ENCODE data around the gene NUDT16L1. TPM values are rescaled to one million over a fixed set of nuclear protein-coding genes. Genes with fewer than 3 reads are reported as not detected.

NUDT16L1 gene
- total and polyA plus RNA-seq, 2 of the 8 experiments (the other 6 are each of a cell fraction or from before 2014, with no cell fraction given), result 34.8 to 77.3 TPM

DNA sequence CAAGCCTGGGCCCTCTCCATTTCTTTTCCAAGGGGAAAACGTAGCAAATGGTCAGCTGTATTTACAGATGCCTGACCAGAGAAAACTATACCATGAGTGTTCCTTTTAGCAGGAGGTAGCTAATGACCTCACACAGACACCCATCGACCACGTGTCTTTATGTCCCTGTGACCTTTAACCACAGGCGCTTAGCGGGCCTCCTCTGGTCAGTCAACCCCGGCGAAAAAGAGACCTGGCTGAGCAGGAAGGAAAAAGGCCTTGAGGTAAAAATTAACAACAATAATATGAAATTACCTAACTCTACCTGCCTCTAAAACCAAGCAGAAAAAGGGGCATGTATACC lies 9.1 kb downstream of the NUDT16L1 start:
- Histone ChIP-seq H3K79me2 (ENCODE audit: control insufficient read depth in 1 of 2, insufficient read depth in 2 of 2, low read length in 2 of 2) (no peaks in the 10 kb centered on the region), H3K4ac (replicated peaks; ENCODE audit: insufficient read length, low read depth, low read length) (no peak overlapping the region), H4K91ac (replicated peaks; ENCODE audit: insufficient read length, low read length) (no peak overlapping the region), H3K4me1 (replicated peaks in 1 of 4; ENCODE audit: control insufficient read depth in 3 of 4, insufficient read depth in 4 of 4, low read length in 3 of 4) (no peaks in the 10 kb centered on the region), H2BK120ac (replicated peaks; ENCODE audit: low read depth, low read length) (no peak overlapping the region), H2AFZ (ENCODE audit: low read length) (no peak overlapping the region), H3K56ac (replicated peaks; ENCODE audit: insufficient read length, low read depth, low read length) (no peak overlapping the region), H3K23ac (ENCODE audit: insufficient read length) (no peak overlapping the region), H3K27me3 (replicated peaks in 1 of 4; ENCODE audit: control insufficient read depth in 3 of 4, extremely low read depth in 1 of 4, insufficient read depth in 3 of 4, low read length in 3 of 4) (no peaks in the 10 kb centered on the region), H3K18ac (ENCODE audit: extremely low read depth, low read length) (no peak overlapping the region), H3K23me2 (ENCODE audit: low read depth, low read length) (no peaks in the 10 kb centered on the region), H4K5ac (ENCODE audit: insufficient read length, low read depth, low read length) (no peak overlapping the region), H3K14ac (ENCODE audit: insufficient read length) (no peak overlapping the region), H3K27ac (ENCODE audit: low read depth, low read length) (no peak overlapping the region), H2BK15ac (ENCODE audit: low read length) (no peak overlapping the region), H2BK20ac (ENCODE audit: low read length) (no peak overlapping the region), H2AK5ac (ENCODE audit: low read depth, low read length) (no peak overlapping the region), H4K8ac (ENCODE audit: extremely low read depth, insufficient read depth, low read length) (no peak overlapping the region), H3K79me1 (ENCODE audit: low read depth, low read length) (no peaks in the 10 kb centered on the region; the same call in 1 of the 2 replicates), H3K36me3 (ENCODE audit: control insufficient read depth in 2 of 4, insufficient read depth in 4 of 4, low read length in 3 of 4) (peaks cover 12 to 39% (median 36%) of the 10 kb centered on the region in 4 experiments), H3K4me2 (ENCODE audit: insufficient read depth in 1 of 2, low read depth in 2 of 2, low read length in 2 of 2) (no peak overlapping the region), H2BK5ac (ENCODE audit: low read depth, low read length) (no peak overlapping the region), H4K20me1 (replicated peaks in 1 of 2; ENCODE audit: control insufficient read depth in 1 of 2, insufficient read depth in 2 of 2, low read length in 2 of 2) (peaks cover 0 to 20% of the 10 kb centered on the region in 2 experiments), H2BK12ac (ENCODE audit: low read depth, low read length) (no peak overlapping the region), H3K4me3 (ENCODE audit: extremely low read depth in 1 of 4, insufficient read depth in 2 of 4, low read depth in 3 of 4, low read length in 4 of 4) (no peak overlapping the region), H3K9me3 (ENCODE audit: insufficient read depth in 2 of 2, low read depth in 1 of 2, low read length in 1 of 2) (no peaks in the 10 kb centered on the region), H3K9ac (replicated peaks in 1 of 4; ENCODE audit: extremely low read depth in 1 of 4, low read depth in 3 of 4, low read length in 3 of 4) (no peak overlapping the region; a peak in 1 of 7 replicates)
- no peak for TF ChIP-seq RAD21 (IDR thresholded peaks at IDR 0.05 in 1 of 2, conservative IDR thresholded peaks at IDR 0.05 in 1 of 2; ENCODE audit: low read depth in 2 of 2, low read length in 2 of 2)
- no peak for TF ChIP-seq RNF2 (IDR thresholded peaks at IDR 0.05; ENCODE audit: borderline replicate concordance, low read depth, low read length, missing control alignments, poor library complexity, severe bottlenecking)
- TF ChIP-seq EGR1 (IDR thresholded peaks at IDR 0.05; ENCODE audit: borderline replicate concordance, low read depth, low read length), result no peak
- no peak for TF ChIP-seq ASH2L (IDR thresholded peaks at IDR 0.05; ENCODE audit: low read length)
- TF ChIP-seq CHD2 (IDR thresholded peaks at IDR 0.05; ENCODE audit: low read length), result no peak
- TF ChIP-seq KDM1A (IDR thresholded peaks at IDR 0.05; ENCODE audit: borderline replicate concordance, low read length), result no peak
- DNase-seq (ENCODE audit: low read depth in 1 of 2, low spot score in 2 of 2) (no peak), FAIRE-seq (no peak)
- WGBS, 2 experiments (ENCODE audit: extremely low coverage in 1 of 2, insufficient coverage in 1 of 2, insufficient read length in 1 of 2, insufficient replicate concordance in 2 of 2, low coverage in 1 of 2, low lambda C conversion rate in 2 of 2, missing lambda C conversion rate in 1 of 2), result 90% methylated on average over 7 of the region's 7 CpGs; no CpG with 5 or more reads in 1 of the 2 experiments
- CTCF ChIA-PET (ENCODE audit: partially characterized antibody), result no interaction called here
- POLR2A ChIA-PET (ENCODE audit: partially characterized antibody), result no interaction called here

Data from H1 (cell line).